HG02943 (cell line): ENCODE data around the gene TACC2.

Experiments
- ATAC-seq: cut with Tn5 transposase; IDR thresholded peaks from one replicate; pipeline ENCODE4 v1.9.1; 2021; ENCODE audit warnings: mild to moderate bottlenecking, low read depth, moderate library complexity; ENCODE audit not compliant: unreplicated experiment

The TACC2 gene

DNA sequence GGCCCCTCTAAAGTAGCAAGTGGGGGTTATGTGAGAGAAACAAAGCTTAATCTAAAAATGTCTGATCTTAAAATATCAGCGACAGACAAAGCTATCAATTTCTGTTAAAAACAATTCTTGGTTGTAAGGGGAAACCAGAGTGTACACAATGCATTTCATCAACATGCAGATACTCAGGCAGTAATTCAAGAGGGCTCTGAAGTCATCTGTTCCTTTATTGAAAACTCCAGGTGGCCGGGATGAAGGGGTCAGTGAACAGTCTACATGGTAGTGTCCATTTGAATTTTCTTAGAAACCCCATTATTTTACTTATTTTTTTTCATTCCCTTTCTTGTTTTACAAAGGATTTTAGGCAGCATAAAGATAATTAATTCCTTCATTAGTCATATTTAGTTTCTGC lies 245.5 kb downstream of the TACC2 start:
- no peak for ATAC-seq

DNA sequence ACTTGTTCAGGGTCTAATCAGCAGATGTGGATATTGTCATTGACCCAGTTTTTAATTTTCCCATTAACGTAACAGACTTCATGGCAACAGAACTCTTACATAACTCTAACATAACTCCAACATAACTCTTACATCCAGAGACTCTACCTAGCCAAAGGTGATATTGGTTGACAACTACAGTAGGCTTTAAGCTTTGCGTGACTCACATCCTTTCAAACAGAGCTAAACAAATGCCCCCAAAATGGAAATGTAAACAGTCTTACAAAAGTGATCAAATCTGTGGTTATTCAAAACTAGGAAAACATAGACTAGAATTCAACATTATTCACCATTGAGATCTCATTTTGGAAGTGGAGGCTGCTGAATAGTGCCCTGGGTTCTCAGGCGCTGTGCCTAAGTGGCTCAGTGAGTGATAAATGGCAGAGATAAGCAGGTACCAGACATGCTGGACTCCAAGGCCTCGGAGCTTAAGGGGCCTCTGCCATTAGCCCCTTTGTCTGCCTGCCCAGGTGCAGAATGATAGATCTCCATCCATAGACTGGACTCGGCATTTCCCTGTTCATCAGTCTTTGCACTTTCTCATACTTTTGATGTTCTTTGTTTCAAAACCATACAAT lies 247.8 kb downstream of the TACC2 start:
- ATAC-seq, result no peak

DNA sequence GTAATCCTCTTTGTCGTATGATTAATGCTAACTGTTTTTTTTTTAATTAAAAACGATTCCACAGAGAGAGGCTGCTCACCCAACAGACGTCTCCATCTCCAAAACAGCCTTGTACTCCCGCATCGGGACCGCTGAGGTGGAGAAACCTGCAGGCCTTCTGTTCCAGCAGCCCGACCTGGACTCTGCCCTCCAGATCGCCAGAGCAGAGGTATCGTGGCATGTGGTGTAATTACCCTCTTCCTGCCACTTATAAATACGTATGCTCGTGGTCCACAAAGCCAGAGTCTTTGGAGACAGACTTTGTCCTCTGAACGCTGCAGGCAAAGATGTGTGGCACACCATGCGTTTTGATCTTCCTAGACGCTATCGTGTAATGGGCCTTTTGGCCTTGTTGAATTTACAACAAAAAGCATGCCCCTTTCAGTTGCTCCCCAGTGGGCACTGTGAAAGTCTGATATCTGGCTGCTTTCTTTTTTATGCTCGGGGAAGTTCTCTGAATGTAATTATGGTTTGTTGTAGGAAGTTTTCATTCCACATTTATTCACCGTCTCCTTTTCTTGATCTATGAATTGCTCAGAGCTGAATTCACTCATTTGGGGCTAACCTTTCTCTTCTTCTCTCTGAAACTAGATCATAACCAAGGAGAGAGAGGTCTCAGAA lies 248.5 kb downstream of the TACC2 start:
- ATAC-seq, result no peak

DNA sequence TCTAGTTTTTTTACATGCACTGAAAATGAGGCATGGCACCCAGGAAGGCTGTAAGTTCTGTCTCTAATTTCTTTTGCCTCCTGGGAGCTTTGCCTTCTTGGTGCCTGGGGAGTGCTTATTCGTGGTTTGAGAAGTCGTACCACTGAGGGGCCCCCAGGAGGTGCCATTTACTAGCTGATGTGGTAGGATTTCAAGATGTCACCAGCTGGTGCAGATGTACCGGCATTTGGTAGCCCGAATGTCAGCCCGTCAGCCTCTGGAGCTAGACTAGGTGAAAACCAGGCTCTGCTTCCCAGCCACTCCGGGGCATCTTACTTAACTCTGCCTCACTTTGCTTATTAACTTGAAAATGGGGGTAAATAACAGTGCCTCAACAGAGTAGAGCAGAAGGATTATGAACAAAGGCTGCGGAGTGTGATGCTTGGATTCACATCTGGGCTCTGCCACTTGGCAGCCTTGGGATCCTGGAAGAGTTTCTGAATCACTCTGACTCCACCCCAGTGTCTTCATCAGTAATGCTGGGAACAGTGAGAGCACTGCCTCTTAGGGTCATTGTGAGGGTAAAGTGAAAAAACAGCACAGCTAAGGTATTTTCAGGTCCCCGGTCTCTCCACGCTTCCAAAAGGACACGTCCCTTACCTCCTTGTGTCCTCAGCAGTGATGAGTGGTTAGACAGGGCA lies 250.8 kb downstream of the TACC2 start:
- no peak for ATAC-seq

DNA sequence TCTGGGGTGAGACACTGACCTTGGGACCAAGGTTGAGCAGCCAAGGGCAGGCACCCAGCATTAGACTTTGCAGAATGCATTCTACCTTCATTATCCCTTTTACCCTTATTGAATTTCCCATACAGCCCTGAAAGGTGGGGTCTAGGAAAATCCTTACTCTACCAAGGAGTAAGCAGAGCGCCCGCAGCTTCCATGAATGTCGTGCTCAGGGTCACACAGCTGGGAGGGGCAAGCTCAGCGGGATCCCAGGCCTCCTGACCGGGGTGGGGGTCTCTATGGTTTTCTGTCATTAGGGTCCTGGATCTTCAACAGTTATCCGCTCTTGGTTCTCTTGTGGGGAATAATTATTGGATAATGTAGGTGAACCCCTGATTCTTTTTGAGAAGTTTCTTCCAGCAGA lies 251.4 kb downstream of the TACC2 start:
- ATAC-seq, result no peak

DNA sequence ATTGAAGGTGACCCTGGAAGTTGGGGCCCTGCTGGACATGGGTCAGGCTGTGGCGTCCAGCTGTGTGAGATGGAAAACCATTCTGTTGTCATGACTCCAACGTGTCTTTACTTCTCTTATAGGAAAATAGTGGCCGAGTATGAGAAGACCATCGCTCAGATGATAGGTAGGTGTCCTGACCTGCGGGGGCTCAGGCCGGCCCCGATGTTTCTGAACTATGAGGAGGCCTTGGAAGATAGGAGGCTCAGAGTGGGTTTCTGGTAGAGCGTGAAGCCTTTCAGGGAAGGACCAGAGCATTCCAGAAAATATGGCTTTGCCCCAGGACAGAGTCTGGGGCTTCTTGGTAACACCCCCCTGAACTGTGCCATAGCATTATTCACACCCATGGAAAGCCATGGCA lies 252.9 kb downstream of the TACC2 start:
- ATAC-seq, result no peak

DNA sequence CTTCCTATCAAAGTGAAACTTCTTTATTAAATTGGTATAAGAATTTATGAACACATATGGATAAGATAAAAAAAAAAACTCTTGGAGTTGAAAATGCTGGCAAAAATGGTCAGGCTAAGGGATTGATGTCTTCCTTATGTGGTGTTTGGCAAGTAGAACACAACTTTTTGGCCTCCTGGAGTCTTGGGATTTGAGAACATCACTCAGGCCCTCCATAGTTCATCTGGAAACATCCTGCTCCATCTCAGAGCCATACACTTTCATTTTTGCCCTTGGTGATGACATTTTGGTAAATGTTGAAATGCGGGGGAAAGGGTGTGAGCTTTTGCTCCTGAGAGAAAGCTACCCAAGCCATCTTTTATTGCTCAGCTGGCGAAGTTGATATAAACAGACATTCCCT lies 254.6 kb downstream of the TACC2 start:
- ATAC-seq, result no peak

DNA sequence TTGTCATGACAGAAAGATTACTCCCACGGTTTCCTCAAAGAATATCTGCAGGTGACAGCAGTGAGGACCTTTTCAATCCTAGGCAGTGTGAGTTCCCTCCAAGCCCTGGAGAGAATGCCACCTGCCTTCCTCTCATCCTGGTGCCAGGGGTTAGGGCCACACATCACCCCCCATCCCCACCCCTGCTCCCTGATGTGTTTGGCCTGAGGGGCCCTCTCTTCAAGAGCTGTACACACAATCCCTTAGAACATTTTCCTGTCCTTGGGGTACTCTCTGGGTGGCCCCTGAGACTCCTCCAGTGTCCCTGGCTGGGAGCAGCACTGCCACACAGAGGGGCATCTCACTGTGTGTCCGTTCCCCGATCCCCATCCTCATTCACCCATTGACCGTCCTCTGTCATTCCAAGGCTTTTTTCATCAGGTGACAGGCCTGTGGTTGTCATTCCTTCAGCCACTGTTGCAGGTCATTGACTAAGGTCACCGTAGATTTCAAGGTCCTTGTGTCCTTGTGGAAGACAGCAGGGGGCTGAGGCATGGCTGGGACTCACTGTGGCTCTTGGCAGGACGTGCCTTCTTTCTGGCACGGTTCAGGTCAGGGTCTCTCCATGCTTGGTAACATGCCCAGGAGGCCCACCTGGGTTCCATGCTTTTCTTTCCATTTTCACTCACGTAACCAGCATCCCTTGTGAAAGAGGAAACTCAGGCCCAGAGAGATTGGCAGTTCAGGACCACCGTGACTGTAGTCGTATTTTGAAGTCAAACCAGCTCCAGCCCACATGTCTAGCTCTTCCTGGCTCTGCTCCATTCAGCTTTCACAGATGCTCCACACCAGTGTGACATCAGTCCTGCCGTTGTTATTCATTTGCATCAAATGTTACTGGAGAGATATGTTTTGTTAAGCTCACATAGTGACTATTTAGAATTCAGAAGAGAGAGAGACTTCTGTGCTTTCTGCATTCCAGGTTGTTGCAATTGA lies 255.3 kb downstream of the TACC2 start:
- no peak for ATAC-seq

DNA sequence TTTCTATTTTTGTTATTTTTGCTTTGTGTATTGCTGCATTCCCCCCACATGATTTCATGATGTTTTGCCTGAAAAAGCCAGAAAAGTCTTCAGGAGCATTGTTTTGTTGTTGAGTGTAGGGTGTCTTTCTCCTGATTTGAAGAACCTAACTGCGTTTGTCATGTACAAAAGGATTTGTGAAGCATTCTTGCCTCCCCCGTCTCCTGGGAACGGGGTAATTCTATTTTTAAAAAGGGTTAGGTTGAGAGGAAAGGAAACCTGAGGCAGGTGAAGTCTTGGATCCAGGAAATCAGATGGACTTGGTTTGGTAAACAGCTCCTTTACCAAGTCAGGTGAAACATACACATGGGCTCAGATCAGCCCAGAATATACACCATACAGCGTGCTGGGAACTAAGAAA lies 256.2 kb downstream of the TACC2 start:
- ATAC-seq, result no peak

DNA sequence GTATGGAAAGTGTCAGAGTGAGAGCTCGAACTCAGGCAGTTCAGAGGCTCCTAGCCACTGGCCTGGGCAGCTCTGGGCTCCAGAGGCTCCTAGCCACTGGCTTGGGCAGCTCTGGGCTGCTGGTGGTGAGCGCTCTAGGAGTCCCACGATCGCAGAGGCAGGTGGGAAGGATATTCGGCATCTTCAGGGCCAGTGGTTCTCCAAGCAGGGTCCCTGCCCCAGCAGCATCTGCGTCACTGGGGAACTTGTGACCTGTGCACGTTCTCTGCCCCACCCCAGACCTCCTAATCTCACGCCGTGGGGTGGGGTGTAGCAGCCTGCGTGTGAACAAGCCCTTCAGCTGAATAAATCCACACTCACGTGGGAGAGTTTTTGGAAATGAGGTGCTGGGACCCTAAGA lies 256.9 kb downstream of the TACC2 start:
- no peak for ATAC-seq

DNA sequence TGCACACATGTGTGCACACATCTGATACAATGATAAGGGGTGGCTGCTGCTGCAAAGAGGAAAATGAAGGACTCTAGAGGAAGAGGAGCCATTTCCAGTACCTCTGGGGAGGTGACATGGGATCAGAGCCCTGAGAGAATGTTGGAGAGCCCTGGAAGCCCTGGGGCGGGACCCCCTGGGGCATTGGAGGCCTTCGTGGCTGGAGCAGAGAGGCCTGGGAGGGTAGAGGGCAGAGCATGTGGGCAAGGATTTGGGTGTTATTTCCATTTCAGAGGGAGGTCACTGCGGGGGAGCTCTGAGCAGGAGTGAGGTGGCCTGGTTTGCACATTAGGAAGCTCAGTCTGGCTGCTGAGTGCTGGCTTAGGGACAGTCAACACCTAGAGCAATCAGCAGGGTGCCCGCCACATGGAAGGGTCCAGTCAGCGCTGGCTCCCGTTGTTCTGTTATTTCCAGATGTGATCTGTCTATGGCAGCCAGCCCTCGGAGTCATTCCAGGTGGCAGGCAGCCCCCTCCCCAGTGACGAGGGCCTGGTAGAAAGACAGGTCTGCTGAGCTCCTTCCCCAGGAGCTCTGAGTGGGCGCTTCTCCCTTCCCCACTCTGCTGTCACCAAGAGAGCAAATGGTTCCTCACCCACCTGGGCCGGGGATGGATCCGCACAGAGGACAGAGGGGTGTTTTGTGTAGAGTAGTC lies 258.0 kb downstream of the TACC2 start:
- no peak for ATAC-seq

DNA sequence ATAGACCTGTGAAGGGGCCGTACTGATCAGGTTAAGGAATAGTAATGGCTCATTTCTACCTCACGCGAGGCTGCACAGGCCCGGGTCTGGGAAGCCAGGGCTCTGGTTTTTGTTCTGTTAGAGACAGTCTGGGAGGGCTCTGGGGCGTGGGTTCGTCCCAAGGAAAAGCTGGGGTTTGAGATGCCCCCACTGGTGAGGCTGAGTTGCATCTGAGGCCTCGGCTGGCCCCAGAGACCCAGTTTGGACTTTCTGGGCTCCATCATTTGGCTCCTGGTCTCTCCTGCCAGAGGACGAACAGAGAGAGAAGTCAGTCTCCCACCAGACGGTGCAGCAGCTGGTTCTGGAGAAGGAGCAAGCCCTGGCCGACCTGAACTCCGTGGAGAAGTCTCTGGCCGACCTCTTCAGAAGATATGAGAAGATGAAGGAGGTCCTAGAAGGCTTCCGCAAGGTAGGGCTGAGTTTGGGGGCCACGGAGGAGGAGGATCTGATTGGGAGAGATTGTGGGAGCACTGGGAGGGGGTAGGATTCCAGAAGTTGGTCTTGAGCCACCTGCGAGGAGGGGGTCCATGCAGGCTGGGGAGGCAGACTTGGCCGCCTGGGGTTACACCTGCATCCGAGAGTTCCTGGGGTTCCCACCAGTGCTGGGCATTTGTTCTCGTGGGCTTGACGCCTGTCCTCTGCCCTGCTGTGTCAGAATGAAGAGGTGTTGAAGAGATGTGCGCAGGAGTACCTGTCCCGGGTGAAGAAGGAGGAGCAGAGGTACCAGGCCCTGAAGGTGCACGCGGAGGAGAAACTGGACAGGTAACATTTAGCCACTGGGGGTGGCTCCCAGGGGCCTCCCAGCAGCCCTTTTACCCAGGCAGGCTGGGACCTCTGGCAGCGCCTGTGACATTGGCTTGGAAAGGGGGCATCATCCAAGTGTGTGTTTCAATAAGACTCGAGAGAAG lies 259.7 kb downstream of the TACC2 start:
- no peak for ATAC-seq

DNA sequence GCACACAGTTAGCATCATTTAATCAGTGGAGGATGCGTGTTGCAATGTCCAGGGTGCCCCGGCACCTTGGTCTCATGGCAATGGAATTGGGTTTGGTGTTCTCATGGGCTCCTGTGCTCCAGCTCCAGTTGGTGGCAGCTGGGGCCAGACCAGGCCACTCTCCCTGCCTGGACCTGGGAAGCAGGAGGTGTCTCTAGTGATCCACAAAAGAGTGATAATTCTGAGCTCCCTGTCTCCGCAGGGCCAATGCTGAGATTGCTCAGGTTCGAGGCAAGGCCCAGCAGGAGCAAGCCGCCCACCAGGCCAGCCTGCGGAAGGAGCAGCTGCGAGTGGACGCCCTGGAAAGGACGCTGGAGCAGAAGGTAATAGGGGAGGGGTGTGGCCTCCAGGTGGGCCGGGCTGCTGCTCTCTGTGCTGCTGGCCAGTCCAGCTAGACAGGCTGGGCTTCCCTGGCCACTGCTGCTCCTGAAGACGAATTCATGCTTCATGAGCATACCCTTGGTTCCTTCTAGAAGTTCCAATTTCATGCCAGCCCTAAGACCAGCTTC lies 260.4 kb downstream of the TACC2 start:
- no peak for ATAC-seq

DNA sequence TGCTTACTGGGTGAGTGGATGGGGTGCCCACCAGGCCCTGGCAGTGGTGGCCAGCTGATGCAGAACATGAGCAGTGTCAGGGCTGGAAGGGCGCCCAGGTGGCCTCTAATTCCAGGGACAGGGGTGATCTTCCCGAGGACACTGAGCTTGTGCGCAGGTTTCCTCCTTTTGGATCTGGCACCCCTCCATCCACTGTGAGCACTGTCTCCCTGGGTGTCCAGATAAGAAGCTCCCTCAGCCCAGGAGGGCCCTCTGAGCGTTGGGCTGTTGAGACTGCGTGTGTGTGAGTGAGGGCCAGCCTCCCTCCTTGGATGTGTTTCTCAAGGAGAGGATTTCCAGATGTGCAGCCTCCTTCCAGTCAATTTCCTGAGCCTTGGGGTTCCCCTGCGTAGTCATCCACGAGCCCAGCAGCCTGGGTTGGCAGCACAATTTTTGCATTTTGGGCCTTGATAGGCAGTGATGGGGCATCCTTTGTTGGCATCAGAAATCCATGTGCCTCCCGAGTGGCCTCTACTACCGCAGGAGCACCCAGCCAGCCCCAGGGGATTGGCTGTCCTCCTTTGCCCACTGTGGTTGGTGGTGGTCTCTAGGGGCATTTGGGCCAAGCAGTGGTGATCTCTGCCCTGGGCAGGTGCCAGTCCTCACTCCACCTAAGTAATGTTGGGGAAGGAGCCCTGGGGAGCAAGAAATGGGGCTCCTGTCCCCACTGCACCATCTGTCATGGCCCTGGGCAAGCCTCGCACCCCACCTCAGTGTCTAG lies 261.2 kb downstream of the TACC2 start:
- ATAC-seq, result no peak

DNA sequence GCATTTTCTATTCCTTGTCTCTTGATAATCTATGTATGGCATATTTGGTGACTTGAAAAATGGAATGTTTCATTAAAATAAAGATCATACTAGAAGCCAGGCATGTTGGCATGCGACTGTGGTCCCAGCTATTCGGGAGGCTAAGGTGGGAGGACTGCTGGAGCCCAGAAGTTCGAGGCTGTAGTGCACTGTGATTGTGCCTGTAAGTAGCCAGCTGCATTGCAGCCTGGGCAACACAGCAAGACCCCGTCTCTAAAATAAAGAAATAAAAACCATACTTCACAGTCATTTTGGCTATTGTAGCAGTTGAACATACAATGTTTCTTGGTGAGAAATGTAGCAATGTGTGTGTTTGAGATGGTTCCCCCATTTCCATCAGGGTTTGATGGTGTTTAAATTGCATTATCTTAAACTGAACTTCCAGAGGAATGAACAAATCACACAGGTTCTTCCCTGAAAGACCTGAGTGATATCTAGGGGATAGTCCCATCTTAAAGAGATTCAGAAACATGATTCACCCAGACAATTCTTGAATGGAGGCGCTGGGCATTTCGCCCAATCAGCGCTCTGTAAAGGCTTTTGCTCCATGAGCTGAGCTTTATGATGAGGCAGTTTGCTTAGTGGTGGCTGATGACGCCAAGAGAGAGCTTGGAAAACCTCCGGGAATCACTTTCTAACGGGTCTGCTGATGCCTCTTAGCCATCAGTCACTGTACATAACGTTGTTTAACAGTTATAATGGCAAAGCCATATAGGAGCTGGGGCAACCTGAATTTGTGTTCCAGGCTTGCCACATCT lies 262.7 kb downstream of the TACC2 start:
- no peak for ATAC-seq

DNA sequence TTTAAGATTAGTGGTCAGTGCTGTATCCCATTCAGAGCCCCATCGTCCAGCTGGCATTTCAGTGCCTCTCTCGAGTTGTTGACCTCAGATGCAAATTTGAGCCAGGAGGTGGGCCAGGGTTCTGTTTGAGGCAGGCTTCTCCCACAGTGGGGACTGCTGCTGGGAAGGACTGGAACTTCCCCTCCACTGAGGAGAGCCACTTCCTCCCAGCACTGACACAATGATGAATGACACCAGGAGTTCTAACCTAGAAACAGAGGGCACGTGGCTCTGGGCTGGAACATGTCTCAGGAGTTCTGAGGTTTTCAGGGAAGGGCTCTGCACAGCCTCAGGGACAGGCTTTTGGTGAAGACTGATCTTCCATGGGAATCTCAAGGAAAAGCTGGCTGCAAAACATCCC lies 263.8 kb downstream of the TACC2 start:
- no peak for ATAC-seq

DNA sequence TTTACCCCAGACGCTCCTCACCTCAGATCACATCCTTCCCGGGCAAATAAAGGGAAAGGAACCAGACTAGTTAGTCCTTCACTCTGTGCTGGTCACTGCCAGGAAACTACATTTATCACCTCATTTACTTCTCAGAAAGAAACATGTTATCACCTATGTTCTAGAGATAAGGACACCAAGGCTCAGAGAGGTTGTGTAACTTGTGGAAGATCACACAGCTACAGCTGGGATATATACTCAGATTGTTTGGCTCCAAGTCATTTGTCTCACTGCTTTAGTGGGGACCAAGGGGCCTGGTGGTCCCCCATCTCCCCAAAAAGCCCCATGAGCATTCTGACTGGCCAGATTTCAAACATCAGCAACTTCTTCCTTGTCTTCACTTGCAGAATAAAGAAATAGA lies 264.6 kb downstream of the TACC2 start:
- no peak for ATAC-seq
